ENCODE measurements around the gene TSPAN14.

DNA sequence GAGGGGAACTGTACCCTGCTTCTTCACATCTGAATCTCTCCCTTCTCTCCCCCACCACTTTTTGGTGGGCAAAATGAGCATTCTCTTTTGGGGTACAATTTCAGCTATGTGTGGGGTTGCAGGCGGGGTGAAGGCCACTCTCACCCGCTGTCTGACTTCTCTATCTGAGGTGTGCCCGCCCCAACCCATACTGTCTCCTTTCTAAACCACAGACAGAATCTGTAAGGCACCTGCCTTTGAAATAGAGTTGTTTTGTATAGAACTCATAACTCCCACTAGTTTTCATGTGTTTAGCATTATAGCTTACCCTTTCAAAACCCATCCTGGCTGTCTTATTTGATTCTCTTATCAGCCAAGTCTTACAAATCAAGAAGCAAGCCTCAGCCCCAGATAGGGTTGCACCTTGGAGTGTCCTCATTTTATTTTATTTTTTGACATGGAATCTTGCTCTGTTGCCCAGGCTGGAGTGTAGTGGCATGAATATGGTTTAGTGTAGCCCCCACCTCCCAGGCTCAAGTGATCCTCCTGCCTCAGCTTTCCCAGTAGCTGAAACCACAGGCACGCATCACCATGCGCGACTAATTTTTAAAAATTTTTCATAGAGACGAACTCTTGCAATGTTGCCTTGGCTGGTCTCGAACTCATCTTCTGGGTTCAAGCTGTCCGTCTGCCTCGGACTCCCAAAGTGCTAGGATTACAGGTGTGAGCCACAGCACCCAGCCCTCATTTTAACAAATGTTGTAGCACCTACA is 11.9 kb downstream of the TSPAN14 start:
- TF ChIP-seq, protein P1, sequence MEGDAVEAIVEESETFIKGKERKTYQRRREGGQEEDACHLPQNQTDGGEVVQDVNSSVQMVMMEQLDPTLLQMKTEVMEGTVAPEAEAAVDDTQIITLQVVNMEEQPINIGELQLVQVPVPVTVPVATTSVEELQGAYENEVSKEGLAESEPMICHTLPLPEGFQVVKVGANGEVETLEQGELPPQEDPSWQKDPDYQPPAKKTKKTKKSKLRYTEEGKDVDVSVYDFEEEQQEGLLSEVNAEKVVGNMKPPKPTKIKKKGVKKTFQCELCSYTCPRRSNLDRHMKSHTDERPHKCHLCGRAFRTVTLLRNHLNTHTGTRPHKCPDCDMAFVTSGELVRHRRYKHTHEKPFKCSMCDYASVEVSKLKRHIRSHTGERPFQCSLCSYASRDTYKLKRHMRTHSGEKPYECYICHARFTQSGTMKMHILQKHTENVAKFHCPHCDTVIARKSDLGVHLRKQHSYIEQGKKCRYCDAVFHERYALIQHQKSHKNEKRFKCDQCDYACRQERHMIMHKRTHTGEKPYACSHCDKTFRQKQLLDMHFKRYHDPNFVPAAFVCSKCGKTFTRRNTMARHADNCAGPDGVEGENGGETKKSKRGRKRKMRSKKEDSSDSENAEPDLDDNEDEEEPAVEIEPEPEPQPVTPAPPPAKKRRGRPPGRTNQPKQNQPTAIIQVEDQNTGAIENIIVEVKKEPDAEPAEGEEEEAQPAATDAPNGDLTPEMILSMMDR (IDR thresholded peaks at IDR 0.05; ENCODE audit: low read length), result no peak
- no peak for TF ChIP-seq EZH2 (optimal IDR thresholded peaks at IDR 0.05; ENCODE audit: low read depth, low read length)
- no peak for TF ChIP-seq EZH2phosphoT487 (IDR thresholded peaks at IDR 0.05; ENCODE audit: low read length)

All from MM.1S (cell line).